Lower lobe of right lung (tissue), 2 donors: ENCODE results near the gene CEP152. TPM values are rescaled to one million over a fixed set of nuclear protein-coding genes. Genes with fewer than 3 reads are reported as not detected.
A peak's percentile ranks its signal among the peaks of the same experiment; 100 is the strongest.

ENCODE experiments used
- ATAC-seq, 2 donors: fragments of 200-7000 bp; cut with Tn5 transposase; one replicate each; pipeline ENCODE4 v1.9.1; 2020 to 2022; ENCODE audit warnings: mild to moderate bottlenecking in 2 of 2, moderate library complexity in 2 of 2
- DNase-seq: peaks from one replicate; pipeline ENCODE4 v3.0.0-alpha.2; 2020
- H3K27ac ChIP-seq: fragments of 200-600 bp; one replicate; pipeline ENCODE4 v1.8.0; 2022
- H3K27me3 ChIP-seq: fragments of 200-600 bp; one replicate; pipeline ENCODE4 v1.8.0; 2022; ENCODE audit warnings: low read depth
- H3K36me3 ChIP-seq: fragments of 200-600 bp; one replicate; pipeline ENCODE4 v1.8.0; 2022; ENCODE audit warnings: mild to moderate bottlenecking
- H3K4me1 ChIP-seq: fragments of 200-600 bp; one replicate; pipeline ENCODE4 v1.8.0; 2022
- H3K4me3 ChIP-seq: fragments of 200-600 bp; one replicate; pipeline ENCODE4 v1.8.0; 2022; ENCODE audit warnings: mild to moderate bottlenecking
- H3K9me3 ChIP-seq: fragments of 200-600 bp; one replicate; pipeline ENCODE4 v1.8.0; 2022
- intact Hi-C: fragments of 100-400 bp; cut with DNase I; formaldehyde crosslinking; loops from one replicate; pipeline ENCODE4 v1.11.0; 2022
- total RNA-seq: library from RNA; stranded (reverse); fragmentation: NEBNext Ultra II Directional; extraction: Animal tissue kit (Norgen Biotek cat#: 25700); gene quantifications from one replicate; pipeline ENCODE4 v1.2.1, GENCODE V29; 2021
- TF ChIP-seq, protein P1 (sequence below): fragments of 200-600 bp; IDR thresholded peaks from one replicate; pipeline ENCODE4 v1.8.0; 2022; ENCODE audit warnings: antibody characterized with exemption, mild to moderate bottlenecking
- donor health status: DM: no; HTN: yes; CAD: no; lungs with severe emphysema.

CEP152 gene
- total RNA-seq, 1 donor from 2014 or later: 6.5 TPM

DNA sequence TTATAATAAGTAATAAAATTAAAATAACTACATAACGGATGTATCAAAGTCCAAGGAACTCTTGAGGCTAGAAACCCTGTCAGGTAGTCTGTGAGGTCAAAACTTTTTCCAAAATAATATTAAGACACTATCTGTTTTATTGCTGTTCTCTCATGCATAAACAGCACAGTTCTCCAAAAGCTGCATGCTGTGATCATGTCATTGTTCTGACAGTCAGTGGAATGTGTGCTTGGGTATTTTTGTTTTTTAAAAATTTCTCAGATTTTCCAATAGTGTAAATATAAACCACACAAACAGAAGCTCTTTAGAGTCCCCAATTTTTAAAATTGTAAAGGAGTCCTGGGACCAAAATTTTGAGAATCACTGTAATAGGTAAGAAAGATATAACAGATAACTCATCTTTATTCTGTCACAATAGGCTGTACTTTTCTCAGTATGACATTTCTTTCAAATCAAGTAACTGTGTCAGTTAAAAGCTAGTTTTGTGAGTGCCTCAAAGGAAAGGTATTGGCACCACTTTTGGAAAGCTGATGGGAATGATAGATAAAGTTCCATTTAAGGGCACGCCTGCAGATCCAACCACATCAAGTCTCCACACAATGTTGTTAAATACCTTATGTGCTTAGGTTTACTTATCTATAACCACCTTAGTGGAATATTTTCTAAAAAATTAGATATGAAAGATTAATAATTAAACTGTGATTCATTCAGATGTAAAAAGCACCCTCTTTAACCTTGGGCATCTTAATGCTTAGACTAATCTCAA, 49.3 kb downstream of the CEP152 start:
- TF ChIP-seq, protein P1, sequence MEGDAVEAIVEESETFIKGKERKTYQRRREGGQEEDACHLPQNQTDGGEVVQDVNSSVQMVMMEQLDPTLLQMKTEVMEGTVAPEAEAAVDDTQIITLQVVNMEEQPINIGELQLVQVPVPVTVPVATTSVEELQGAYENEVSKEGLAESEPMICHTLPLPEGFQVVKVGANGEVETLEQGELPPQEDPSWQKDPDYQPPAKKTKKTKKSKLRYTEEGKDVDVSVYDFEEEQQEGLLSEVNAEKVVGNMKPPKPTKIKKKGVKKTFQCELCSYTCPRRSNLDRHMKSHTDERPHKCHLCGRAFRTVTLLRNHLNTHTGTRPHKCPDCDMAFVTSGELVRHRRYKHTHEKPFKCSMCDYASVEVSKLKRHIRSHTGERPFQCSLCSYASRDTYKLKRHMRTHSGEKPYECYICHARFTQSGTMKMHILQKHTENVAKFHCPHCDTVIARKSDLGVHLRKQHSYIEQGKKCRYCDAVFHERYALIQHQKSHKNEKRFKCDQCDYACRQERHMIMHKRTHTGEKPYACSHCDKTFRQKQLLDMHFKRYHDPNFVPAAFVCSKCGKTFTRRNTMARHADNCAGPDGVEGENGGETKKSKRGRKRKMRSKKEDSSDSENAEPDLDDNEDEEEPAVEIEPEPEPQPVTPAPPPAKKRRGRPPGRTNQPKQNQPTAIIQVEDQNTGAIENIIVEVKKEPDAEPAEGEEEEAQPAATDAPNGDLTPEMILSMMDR: no peak
- H3K4me1 ChIP-seq: no peaks in the 10 kb centered on the region
- peaks cover 13% of the 10 kb centered on the region for H3K36me3 ChIP-seq
- no peak for DNase-seq
- no peaks in the 10 kb centered on the region for H3K9me3 ChIP-seq
- H3K4me3 ChIP-seq: no peak overlapping the region
- intact Hi-C loops: no loop called here
- H3K27me3 ChIP-seq: no peaks in the 10 kb centered on the region
- H3K27ac ChIP-seq: no peak overlapping the region
- ATAC-seq: no peak

DNA sequence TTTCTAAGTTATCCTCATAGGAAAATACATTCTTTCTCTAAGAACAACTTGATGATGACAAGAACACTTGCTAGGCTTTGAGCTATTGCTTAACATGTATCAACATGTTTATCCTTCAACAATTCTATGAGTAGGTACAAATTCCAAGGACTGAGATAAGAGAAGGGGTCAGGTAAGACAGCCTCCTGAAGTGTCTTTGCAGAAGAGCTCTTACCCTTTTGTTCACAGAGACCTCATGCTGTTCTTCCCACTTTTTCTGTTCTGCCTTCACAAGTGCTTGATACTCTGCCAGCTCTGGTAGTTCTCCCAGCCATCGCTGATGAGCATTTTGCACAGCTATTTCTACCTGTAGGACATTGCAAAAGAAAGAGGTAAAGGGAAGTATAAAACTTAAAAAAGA, 50.9 kb downstream of the CEP152 start:
- intact Hi-C loops: no loop called here
- Histone ChIP-seq H3K4me1 (no peaks in the 10 kb centered on the region), H3K4me3 (no peak overlapping the region), H3K9me3 (no peaks in the 10 kb centered on the region), H3K27ac (no peak overlapping the region), H3K36me3 (peaks cover 18% of the 10 kb centered on the region), H3K27me3 (no peaks in the 10 kb centered on the region)
- peak; percentile 81 to 94 for ATAC-seq
- TF ChIP-seq, protein P1: no peak
- DNase-seq: no peak

DNA sequence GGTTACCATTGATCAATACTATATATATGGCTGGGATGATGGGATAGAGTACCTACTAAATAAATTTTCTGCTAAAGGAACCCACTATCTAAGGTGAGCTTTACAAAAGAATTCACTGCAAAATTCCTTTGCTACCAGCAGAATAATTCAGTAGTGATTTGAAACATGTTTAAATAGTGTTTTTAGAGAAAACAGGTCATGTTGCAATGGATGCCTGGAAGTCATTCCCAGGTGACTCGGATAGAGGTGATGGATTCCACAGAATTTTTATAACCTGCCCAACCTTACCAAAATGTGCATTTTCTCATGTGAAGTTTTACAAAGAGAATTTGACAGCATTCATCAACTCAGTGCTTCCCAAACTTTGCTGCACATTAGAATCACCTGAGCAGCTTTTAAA, 53.2 kb downstream of the CEP152 start:
- no peak for ATAC-seq
- Histone ChIP-seq H3K4me3 (no peak overlapping the region), H3K27ac (no peak overlapping the region), H3K9me3 (no peaks in the 10 kb centered on the region), H3K36me3 (peaks cover 18% of the 10 kb centered on the region), H3K27me3 (no peaks in the 10 kb centered on the region), H3K4me1 (no peaks in the 10 kb centered on the region)
- no peak for DNase-seq
- intact Hi-C loops: no loop called here
- TF ChIP-seq, protein P1: no peak

DNA sequence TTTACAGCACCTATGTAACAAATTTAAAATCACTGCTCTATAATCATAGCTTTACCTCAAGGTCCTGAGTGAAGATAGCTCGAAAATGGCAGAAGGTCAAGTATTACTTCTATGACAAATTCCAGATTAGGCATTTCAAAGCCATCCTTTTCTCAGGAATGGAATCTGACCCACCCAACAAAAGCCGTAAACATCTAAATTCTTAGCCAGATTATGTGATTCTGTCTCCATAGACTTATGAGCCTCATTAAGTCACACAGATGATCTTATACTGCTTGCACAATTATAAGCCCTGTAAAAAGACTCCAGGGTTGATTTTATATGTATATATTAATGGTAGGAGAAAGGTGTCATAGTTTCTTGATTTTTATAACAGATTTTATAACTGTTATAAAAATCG, 56.9 kb downstream of the CEP152 start:
- TF ChIP-seq, protein P1: no peak
- ATAC-seq: no peak
- peaks cover 9% of the 10 kb centered on the region for H3K36me3 ChIP-seq
- H3K4me1 ChIP-seq: no peaks in the 10 kb centered on the region
- H3K27ac ChIP-seq: no peak overlapping the region
- H3K9me3 ChIP-seq: no peaks in the 10 kb centered on the region
- H3K27me3 ChIP-seq: no peaks in the 10 kb centered on the region
- no peak for DNase-seq
- intact Hi-C loops: no loop called here
- no peak overlapping the region for H3K4me3 ChIP-seq

DNA sequence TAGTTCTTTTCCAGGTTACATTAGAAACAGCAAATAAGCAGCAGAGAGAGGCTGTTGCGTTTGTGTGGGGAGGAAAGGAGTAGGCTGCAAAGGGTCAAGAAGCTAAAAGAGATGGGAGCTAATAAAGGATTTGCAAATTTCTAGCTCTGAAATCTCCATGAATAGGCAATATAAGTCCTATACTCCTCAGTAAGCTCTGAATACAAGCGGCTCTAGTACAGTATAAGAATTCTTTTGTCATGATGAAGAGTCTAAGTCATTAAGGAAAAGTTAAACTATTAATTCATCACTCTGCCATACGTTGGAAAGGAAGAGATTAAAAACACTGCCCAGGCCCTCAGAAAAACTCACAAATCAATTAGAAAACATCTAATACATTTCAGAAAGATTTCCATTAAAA, 59.3 kb downstream of the CEP152 start:
- H3K4me3 ChIP-seq: no peak overlapping the region
- intact Hi-C loops: no loop called here
- H3K27ac ChIP-seq: no peak overlapping the region
- H3K9me3 ChIP-seq: no peaks in the 10 kb centered on the region
- ATAC-seq (no peak), DNase-seq (no peak)
- no peaks in the 10 kb centered on the region for H3K27me3 ChIP-seq
- H3K36me3 ChIP-seq: peaks cover 9% of the 10 kb centered on the region
- TF ChIP-seq, protein P1: no peak
- H3K4me1 ChIP-seq: no peaks in the 10 kb centered on the region
